Measurements from ENCODE around the gene MPIG6B. TPM values are rescaled to one million over a fixed set of nuclear protein-coding genes. Genes with fewer than 3 reads are reported as not detected.

The MPIG6B gene
- total RNA-seq, 2 donors from 2014 or later = 0.52 to 1.1 TPM

DNA sequence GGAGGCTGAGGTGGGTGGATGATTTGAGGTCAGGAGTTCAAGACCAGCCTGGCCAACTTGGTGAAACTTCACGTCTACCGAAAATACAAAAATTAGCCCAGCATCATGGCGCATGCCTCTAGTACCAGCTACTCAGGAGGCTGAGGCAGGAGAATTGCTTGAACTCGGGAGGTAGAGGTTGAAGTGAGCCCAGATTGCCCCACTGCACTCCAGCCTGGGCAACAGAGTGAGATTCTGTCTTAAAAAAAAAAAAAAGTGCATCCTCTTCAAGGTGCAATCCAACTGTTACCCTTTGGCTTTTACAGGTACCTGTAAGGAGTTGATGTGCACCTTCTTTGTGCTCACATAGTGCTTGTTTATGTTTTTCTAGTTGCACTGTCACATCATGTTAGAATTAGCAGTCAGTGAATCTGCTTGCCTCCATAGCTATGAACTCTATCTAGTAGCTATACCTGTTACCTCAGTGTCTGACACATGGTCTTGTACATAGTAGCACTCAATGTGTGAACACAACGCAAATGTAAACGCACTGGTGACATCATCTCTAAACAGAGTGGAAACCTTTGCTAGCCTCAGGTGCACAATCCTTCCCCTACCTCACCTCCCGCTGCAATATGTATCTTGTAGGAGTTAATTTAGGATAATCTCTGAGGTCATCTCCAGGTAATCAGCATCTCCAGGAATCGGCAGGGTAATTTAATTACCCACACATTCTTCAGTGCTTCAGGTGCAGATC lies 26.3 kb downstream of the MPIG6B start:
- intact Hi-C loops (cut with DNase I) = no loop called here
- DNase-seq (ENCODE audit: low spot score) = no peak

DNA sequence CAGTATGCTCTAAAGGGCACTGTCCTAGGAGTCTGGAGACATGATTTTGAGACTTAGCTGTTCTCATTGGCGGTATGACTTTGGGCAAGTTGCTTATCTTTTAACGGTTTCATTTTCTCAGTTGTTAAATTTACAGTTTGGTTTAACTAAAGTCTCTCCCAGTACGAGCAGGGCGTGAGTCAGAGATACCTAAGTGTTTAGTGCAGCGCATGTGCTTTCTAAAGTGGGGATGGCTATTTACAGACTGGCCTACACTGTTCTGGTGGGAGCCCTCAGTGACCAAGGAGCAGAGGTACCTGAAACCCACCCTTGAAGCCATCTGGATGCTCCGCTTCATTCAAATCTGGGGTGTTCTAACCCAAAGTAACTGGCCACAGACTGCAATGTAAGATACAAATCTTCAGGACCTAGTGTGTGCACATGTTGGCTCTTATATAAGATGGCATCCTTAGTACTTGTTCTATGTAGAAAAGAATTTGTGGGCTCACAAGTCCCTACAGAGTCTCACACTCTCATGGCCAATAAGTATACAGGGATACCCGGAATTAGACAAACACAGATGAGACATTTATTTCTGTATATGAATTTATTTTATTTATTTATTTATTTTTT lies 27.3 kb downstream of the MPIG6B start:
- intact Hi-C loops (cut with DNase I) = no loop called here
- no peak for DNase-seq (ENCODE audit: low spot score)

DNA sequence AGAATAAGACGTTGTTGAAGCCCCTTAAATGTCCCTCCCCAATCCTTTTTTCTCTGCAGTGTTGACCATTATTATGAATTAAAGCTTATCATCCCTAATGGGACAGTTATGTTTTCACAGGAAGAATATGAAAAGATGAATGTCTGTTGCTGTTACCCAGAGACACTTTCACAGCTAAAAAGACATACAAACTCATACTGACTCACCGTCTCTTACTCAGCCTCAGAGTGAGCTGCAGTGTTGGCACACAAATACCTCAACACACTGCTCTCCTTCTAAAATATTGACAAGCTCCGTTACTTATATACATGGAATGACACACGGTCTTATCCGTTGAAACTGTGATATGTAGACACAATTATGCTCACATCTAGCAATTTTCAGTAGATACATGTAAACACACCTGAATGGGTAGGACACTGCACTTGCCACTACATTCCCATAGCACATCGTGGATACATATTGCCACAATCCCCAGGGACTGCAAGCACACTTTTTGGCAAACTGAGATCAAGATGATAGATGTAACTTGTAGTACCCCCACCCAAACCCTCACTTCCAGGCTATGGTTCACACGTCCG lies 29.7 kb downstream of the MPIG6B start:
- intact Hi-C loops (cut with DNase I) = no loop called here
- no peak for DNase-seq (ENCODE audit: low spot score)

DNA sequence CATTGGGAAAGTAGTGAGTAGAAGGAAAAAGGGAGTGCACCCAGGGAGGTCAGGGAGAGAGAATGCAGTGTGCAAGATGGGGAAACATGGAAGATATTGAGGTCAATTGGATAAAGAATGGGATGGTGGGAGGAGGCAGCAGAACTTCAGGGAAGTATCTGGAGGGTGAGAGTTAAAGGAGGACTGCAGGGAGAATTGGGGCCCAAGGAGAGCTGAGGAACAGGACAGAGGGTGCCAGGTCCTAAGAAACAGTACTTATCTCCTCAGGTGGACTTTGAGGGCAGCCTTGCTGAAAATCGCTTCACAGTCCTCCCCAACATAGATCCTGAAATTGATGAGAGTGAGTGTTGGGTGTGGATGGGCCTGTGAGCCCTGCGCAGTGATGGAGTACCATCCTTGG lies 35.1 kb downstream of the MPIG6B start:
- intact Hi-C loops (cut with DNase I) = no loop called here

DNA sequence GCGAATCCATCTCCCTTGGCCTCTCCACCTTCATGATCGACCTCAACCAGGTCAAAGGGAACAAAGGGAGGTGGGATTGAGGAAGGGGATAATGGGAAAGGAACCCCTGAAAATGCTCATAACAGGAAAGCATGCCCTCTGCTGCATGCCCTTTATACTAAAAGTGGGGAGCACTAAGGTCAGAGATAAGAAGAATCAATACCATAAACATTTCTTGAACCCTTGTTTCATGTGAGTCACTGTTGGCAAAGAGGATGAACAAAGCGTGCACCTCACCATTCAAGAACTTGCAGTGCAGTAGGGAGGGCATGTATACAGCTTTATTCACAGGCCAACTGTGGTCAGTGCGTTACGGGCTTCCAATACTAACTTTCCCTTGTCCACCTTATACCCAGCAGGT lies 37.6 kb downstream of the MPIG6B start:
- intact Hi-C loops (cut with DNase I) = no loop called here
- no peak for DNase-seq (ENCODE audit: low spot score)

More for the DNA sequence above, 35.1 kb downstream of the MPIG6B start:
- DNase-seq (ENCODE audit: low spot score) = no peak

DNA sequence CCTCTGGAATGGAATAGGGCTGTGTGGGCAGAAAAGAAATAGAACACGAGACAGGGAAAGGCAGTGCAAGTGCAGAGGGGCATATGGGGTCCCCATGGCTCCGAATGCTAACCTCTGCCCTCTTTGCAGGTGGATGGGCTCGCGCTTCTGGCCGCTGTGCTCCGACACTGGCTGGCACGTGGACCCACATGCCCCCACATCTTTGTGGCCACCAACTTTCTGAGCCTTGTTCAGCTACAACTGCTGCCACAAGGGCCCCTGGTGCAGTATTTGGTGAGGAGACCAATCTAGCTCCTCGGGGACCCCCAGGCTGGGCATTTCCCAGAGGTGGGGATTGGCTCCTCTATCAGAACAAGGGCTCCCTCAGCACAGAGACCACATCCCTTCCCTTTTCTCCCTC lies 38.2 kb downstream of the MPIG6B start:
- no peak for DNase-seq (ENCODE audit: low spot score)
- intact Hi-C loops (cut with DNase I) = no loop called here

DNA sequence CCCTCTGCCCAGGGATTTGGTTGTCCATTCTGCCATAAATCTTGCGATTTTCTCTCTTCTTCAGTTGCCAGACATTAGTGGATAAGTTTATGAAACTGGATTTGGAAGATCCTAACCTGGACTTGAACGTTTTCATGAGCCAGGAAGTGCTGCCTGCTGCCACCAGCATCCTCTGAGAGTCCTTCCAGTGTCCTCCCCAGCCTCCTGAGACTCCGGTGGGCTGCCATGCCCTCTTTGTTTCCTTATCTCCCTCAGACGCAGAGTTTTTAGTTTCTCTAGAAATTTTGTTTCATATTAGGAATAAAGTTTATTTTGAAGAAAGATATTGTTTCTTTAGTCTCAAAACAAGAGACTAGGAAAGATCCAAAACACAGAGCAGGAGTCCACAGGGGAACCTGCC lies 39.2 kb downstream of the MPIG6B start, which contains the start of gene SAPCD1:
Gene SAPCD1, plus strand, starts transcription at position 301 of the 400 bp plus-strand sequence. CDS start 399 bp downstream, outside the sequence.
- DNase-seq (ENCODE audit: low spot score) = no peak
- intact Hi-C loops (cut with DNase I) = no loop called here

DNA sequence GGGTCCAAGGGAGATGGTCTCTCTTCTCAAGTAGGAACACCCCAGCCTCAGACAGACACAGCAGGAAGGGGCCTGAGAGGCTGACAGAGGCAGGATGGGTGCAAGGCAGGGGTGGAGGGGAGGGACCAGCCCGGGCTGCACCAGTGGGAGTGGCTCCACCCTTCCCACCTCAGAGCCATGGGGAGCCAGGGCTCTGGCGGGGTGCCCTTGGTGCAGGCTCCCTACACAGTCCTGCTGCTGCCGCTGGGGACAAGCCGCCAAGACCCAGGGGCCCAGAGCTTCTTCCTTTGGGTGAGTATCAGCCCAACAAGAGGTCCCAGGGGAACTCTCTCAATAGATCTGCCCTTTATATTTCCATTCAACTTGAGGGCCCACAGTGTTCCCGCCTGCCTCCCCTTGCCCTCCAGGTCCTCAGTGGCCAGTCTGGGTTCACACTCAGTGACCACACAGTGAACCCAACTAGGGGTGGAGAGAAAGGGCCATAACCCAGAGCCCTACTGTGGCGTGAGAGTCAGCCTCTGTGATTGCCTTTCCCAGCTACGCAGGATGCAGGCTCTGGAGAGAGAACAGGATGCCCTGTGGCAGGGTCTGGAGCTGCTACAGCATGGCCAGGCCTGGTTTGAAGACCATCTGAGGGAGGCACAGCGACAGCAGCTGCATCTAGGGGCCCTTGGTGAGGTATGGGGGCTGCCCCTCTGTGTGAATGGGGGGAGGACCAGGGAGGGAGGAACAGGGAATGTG lies 39.9 kb downstream of the MPIG6B start:
- intact Hi-C loops (cut with DNase I) = no loop called here
- no peak for DNase-seq (ENCODE audit: low spot score)

DNA sequence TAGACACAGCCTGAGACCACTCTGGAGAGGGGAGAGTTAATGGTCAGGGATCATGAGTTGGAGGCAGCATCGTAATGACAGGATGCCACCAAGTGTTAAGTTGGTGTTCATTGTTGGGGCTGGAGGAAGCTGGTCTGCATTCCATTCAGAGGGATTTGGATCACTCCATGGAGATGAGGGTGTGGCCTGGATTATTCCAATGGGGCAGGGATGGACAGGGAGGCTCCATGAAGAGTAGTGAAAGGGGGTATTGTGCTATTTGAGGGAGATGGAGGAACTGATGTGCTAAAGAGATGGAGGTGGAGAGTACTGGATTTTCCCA lies 40.4 kb downstream of the MPIG6B start:
- intact Hi-C loops (cut with DNase I) = no loop called here
- no peak for DNase-seq (ENCODE audit: low spot score)

DNA sequence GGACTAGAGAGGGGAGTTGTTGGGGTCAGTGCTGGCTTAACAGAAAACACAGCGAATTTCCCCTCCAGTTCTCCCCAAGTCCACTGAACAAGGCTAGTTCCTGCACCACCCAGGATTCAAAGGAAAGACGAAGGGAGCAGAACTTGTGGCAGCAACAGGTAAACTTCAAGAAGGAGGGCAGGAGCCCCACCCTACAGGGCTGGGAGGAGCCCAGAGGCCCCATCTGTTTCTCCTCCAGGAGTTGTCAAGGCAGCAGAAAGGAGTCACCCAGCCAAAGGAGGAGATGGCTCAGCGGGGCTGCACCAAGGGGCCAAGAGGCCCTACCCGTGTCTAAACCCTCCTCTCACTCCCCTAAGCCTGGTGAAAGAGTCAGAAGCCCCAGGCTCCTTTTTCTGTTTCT lies 41.0 kb downstream of the MPIG6B start:
- intact Hi-C loops (cut with DNase I) = no loop called here
- DNase-seq (ENCODE audit: low spot score) = no peak

DNA sequence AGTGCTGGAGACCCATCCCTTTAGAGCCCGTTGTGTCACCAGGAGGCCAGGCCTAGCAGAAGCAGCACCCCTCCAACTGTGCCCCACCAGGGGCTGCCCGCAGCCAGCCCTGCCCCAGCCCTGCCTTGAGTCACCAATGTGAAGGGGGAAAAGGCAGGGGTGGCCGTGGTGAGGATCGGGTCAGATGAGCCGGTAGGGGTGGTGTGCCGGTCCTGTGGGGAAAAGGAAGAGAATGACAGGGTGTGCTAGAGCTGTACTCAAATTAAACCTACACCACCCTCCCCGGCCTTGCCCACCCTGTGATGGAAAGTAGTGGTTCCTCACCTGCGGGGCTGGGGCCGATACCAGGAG lies 42.4 kb downstream of the MPIG6B start:
- no peak for DNase-seq (ENCODE audit: low spot score)
- intact Hi-C loops (cut with DNase I) = loop anchor here in 1 of 2 donors (5.0 kb wide), 1 partner anchor 67 kb away; no protein-coding TSS in a partner anchor

DNA sequence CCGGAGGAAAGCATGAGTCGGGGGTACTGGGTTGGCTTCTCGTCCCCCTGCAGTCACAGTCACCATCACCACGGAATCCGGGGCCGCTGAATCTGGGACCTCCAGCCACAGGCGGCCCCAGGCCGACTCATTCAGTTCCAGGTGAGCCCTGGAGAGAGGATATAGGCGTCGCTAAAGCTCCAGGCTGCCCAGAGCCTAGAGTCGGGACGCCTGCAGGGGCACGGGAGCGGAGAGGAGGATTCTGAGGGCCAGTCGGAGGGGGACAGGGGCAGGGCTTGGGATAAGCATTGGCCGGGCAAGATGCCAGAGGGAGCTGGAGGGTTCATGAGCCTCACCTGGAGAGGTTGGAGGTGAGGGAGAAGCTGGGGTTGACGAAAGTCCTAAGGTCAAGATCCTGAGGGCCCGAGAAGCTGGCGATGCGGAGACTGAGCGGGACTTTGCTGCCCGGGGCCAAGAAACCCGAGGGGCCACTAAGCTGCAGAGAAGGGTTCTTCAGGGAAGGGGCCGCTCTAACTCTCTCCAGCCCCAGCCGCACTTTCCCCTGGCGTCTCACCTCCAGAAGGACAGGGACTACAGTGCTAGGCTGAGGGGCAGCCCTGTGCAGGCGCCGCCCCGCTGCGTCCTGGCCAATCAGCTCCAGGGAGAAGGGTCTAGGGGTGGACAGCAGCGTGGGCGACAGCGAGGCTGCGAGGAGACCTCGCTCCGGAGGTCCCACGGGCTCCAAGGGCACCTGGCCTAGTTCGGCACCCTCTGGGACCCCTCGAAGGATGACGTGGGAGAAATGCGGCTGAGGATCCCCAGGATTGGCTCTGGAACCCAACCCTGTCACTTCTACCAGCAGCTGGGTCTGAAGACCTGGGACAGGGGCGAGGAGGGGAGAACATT lies 43.0 kb downstream of the MPIG6B start:
- intact Hi-C loops (cut with DNase I) = loop anchor here (1.0 to 5.0 kb wide), 2 partner anchors 48 to 66 kb away; no protein-coding TSS in a partner anchor
- no peak for DNase-seq (ENCODE audit: low spot score)

DNA sequence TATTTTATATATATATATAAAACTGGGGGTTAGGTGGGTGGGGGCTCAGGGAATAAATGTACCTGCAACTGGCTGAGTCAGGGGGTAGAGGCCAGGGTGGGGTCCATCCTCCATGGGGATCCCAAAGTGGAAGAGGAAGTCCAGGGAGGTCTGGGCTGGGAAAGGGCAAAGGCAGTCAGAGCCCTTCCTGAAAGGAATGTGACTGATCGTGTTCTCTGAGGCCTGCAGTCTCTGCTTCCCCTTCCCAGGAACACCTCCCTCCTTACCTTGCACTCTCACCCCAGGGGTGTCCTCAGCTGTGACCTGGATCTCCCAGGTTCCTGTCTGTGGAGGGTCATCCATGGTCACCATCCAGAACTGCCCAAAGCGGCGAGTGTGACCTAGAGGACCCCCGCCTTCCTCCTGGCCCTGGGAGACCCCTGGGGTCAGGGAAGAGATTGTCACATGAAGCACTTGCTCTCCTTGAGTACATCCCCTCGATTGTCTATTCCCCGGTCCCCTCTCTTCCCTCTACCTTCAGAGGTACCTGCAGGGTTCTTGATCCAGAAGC lies 44.0 kb downstream of the MPIG6B start:
- no peak for DNase-seq (ENCODE audit: low spot score)
- intact Hi-C loops (cut with DNase I) = loop anchor here in 1 of 2 donors (5.0 kb wide), 1 partner anchor 65 kb away; no protein-coding TSS in a partner anchor

DNA sequence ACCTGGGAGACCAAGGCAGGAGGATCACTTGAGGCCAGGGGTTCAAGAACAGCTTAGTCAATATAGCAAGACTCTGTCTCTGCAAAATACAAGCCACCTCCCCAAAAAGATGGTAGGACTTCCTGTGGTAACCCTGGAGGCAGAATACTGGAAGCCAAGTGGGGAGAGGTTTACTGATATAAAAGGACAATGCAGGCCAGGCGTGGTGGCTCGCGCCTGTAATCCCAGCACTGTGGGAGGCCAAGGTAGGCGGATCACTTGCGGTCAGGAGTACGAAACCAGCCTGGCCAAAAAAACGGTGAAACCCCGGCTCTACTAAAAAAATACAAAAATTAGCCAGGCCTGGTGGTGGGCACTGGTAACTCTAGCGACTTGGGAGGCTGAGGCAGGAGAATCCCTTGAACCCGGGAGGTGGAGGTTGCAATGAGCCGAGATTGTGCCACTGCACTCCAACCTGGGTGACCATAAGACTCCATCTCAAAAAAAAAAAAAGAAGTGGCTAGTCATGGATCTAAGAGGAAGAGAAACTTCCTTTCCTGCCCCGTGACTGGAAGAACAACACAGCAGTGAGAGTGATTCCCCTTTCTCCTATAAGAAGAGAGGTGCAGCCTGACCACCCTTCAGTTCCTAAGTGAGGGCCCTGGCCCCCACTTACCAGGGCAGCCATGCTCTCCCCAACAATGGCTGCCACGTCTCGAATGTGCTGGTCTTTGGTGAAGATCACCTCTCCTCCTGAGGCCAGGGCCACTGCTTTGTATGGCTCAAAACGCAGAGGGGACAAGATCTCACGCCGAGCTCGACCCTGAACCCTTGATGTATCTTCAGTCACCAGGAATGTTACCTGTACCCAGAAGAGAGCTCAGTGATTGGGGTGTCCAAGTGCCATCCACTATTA lies 45.4 kb downstream of the MPIG6B start:
- no peak for DNase-seq (ENCODE audit: low spot score)
- intact Hi-C loops (cut with DNase I) = loop anchor here in 1 of 2 donors (5.0 kb wide), 1 partner anchor 64 kb away; no protein-coding TSS in a partner anchor

DNA sequence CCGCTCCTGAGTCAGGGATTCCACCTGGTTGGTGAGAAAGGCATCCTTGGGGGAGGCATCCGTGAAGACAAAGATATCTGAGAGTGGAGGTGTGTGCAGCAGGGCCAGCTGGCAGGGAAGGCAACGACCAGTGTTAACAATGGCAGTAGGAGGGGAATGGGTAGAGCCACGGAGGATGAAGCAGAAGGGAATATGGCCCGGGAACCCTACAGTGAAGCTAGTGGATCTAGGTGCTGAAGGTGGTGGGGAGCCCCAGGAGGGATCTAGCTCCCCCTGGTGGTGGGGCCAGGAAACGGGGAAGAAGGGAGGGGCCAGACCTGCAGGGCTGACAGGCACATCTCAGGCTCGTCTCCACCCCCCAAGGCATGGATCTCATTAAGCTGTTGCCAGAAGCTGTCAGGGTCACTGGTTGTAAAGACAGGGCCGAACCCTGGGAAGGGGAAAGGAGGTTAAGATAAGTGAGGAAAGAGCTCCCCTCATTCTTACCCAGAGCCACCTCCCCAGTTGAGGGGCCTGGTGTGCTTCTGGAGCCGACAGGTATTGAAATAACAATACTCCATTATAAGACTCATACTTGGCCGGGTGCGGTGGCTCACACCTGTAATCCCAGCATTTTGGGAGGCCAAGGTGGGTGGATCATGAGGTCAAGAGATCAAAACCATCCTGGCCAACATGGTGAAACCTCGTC lies 46.7 kb downstream of the MPIG6B start:
- peak; percentile 91 for DNase-seq (ENCODE audit: low spot score)
- intact Hi-C loops (cut with DNase I) = loop anchor here (5.0 to 10.0 kb wide), 2 partner anchors 62 to 1015 kb away; no protein-coding TSS in a partner anchor

DNA sequence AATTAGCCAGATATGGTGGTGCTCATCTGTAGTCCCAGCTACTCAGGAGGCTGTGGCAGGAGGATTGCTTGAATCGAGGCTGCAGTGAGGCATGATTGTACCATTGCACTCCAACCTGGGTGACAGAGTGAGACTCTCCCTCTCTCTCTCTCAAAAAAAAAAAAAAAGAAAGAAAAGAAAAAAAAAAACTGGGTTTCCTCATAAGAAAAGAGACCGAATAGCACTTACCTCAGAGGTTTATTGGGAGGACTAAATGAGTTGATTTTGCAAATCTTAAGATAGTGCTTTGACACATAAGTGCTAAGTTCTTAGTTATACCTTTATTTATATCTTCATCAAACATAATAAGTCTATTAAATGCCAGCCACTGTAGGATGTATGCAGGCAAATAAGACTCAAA lies 47.7 kb downstream of the MPIG6B start:
- intact Hi-C loops (cut with DNase I) = loop anchor here in 1 of 2 donors (10.0 kb wide), 1 partner anchor 1014 kb away; no protein-coding TSS in a partner anchor
- no peak for DNase-seq (ENCODE audit: low spot score)

DNA sequence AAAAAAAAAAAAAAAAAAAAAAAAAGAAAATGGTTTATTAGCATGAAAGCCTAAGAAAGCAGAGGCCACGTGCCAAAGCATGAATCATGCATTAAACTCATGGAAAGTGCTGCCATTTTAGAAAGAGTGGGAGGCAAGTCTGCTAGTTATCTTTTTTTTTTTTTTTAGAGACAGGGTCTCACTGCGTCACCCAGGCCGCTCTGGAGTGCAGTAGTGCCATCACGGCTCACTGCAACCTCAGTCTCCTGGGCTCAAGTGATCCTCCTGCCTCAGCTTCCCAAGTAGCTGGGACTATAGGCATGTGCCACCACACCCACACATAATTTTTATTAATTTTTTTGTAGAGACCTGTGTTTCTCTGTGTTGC lies 48.8 kb downstream of the MPIG6B start:
- no peak for DNase-seq (ENCODE audit: low spot score)
- intact Hi-C loops (cut with DNase I) = loop anchor here in 1 of 2 donors (10.0 kb wide), 1 partner anchor 1013 kb away; no protein-coding TSS in a partner anchor

All from posterior vena cava (tissue), 2 donors.